Panc1 (cell line): ENCODE data around the gene PLD1. TPM values are rescaled to one million over a fixed set of nuclear protein-coding genes. Genes with fewer than 3 reads are reported as not detected.

ENCODE experiments used
- ATAC-seq: fragments of 200-7000 bp; cut with Tn5 transposase; 2 replicates; pipeline ENCODE4 v1.9.1; 2020; ENCODE audit warnings: mild to moderate bottlenecking, moderate library complexity
- BruUV-seq: library from RNA; stranded (reverse); fragments of 400-500 nt; replicated peaks from 2 replicates; lab custom pipeline; 2021; lab: Mats Ljungman, UMichigan
- CTCF ChIA-PET: fragments of 300-600 bp; sonication (Branson Sonifier 250); formaldehyde crosslinking; loops from one replicate; lab custom pipeline; 2022; ENCODE audit warnings: antibody characterized with exemption; lab: Charles Lee
- POLR2A ChIA-PET: fragments of 300-600 bp; sonication (Branson Sonifier 250); formaldehyde crosslinking; loops from one replicate; lab custom pipeline; 2022; ENCODE audit warnings: antibody characterized with exemption; lab: Charles Lee
- DNase-seq: peaks from one replicate; pipeline ENCODE4 v3.0.0-alpha.2; 2010; ENCODE audit warnings: low read depth, low spot score
- H3K27ac ChIP-seq: 2 replicates; pipeline ENCODE4 v1.5.1; 2011; ENCODE audit warnings: mild to moderate bottlenecking, low read length, inconsistent platforms
- H3K27me3 ChIP-seq: fragments of 200-500 bp; sonication (Bioruptor generic); 2 replicates; pipeline ENCODE4 v1.6.0; 2014; ENCODE audit warnings: low read length, inconsistent platforms; ENCODE audit not compliant: control insufficient read depth, insufficient read depth
- H3K36me3 ChIP-seq: fragments of 200-500 bp; sonication (Bioruptor generic); 2 replicates; pipeline ENCODE4 v1.5.1; 2014; ENCODE audit warnings: inconsistent platforms, mild to moderate bottlenecking, low read length, moderate library complexity; ENCODE audit not compliant: control insufficient read depth, insufficient read depth
- H3K4me1 ChIP-seq: 2 replicates; pipeline ENCODE4 v1.5.1; 2011; ENCODE audit warnings: inconsistent platforms, mild to moderate bottlenecking, low read length, moderate library complexity; ENCODE audit not compliant: control insufficient read depth, insufficient read depth
- H3K4me3 ChIP-seq, 2 experiments: 2 replicates each; pipeline ENCODE4 v1.5.1; 2011 to 2012; ENCODE audit warnings: low read depth in 2 of 2, low read length in 2 of 2, mild to moderate bottlenecking in 2 of 2, inconsistent platforms in 1 of 2, moderate library complexity in 1 of 2
- H3K9me3 ChIP-seq: fragments of 200-500 bp; sonication (Bioruptor generic); 2 replicates; pipeline ENCODE4 v1.5.1; 2014; ENCODE audit warnings: low read depth, mild to moderate bottlenecking, inconsistent platforms, low read length, moderate library complexity; ENCODE audit not compliant: control insufficient read depth, insufficient read depth
- POLR2AphosphoS5 ChIP-seq: IDR thresholded peaks from 2 replicates; pipeline ENCODE4 v1.6.1; 2012; ENCODE audit warnings: mild to moderate bottlenecking, low read depth, low read length, moderate library complexity
- SIN3A ChIP-seq: IDR thresholded peaks from 2 replicates; pipeline ENCODE4 v1.6.1; 2012; ENCODE audit warnings: low read depth, mild to moderate bottlenecking, low read length, moderate library complexity, borderline replicate concordance; ENCODE audit not compliant: insufficient read depth
- TCF7L2 ChIP-seq: IDR thresholded peaks from 2 replicates; pipeline ENCODE4 v1.6.1; 2011; ENCODE audit warnings: mild to moderate bottlenecking, low read depth, low read length, inconsistent platforms
- in situ Hi-C: cut with HindIII; loops from 2 replicates; pipeline ENCODE4 v1.10.0; 2016; ENCODE audit warnings: low sequenced_read_pairs, low pct_unique_long_range_greater_than_20kb
- intact Hi-C: fragments of 100-400 bp; cut with micrococcal nuclease; formaldehyde crosslinking; loops from one replicate; pipeline ENCODE4 v1.10.0; 2022; ENCODE audit not compliant: unreplicated experiment
- total RNA-seq: library from RNA; stranded (reverse); gene quantifications from one replicate; pipeline ENCODE4 v1.2.1, GENCODE V29; 2021; ENCODE audit not compliant: unreplicated experiment
- TF ChIP-seq, protein P1 (sequence below), 2 experiments: IDR thresholded peaks; 2 replicates each; pipeline ENCODE4 v1.6.1; 2011 to 2012; ENCODE audit warnings: low read depth in 2 of 2, control low read depth in 1 of 2, low read length in 1 of 2, mild to moderate bottlenecking in 1 of 2, moderate library complexity in 1 of 2; ENCODE audit not compliant: insufficient read depth in 1 of 2
- TF ChIP-seq, protein P2 (sequence below): fragments of 450-650 bp; IDR thresholded peaks from 2 replicates; pipeline ENCODE4 v1.5.1; 2017; ENCODE audit warnings: mild to moderate bottlenecking

The PLD1 gene
- total RNA-seq, 1 experiment from 2014 or later = 20.6 TPM

DNA sequence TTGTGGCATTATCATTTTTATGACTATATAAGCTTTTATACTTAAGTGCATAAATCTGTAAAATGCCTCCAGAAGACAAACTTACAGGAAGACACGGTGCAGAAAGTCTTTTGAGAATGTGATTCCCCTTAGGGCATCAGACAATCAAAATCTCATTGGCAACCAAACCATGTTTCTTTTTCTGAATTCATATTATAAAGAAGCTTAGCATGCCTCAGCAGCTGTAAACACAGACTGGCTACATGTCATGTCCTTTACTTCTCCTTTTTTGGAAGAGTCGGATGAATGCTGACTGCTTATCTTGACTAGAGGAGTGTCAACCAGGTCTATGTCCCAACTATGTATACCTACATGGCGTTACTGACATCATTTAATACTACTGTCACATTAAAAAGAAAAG, 150.1 kb downstream of the PLD1 start:
- H3K36me3 ChIP-seq = 0 out of 2 replicates have a peak, but pooled peaks cover 3% of the 10 kb centered on the region
- BruUV-seq = no TSS peak
- ChIA-PET POLR2A (interaction anchor here (1.0 kb wide), 1 partner anchor 13 kb away, joined by 3 read pairs; no protein-coding TSS in a partner anchor), CTCF (no interaction called here)
- TF ChIP-seq SIN3A = no peak
- TF ChIP-seq POLR2AphosphoS5 = no peak
- intact Hi-C loops = no loop called here
- no peak overlapping the region for H3K4me3 ChIP-seq
- DNase-seq (no peak), ATAC-seq (no peak)
- no peaks in the 10 kb centered on the region for H3K9me3 ChIP-seq
- no peak overlapping the region for H3K27ac ChIP-seq
- H3K27me3 ChIP-seq = no peaks in the 10 kb centered on the region
- no peaks in the 10 kb centered on the region for H3K4me1 ChIP-seq
- in situ Hi-C loops = no loop called here

DNA sequence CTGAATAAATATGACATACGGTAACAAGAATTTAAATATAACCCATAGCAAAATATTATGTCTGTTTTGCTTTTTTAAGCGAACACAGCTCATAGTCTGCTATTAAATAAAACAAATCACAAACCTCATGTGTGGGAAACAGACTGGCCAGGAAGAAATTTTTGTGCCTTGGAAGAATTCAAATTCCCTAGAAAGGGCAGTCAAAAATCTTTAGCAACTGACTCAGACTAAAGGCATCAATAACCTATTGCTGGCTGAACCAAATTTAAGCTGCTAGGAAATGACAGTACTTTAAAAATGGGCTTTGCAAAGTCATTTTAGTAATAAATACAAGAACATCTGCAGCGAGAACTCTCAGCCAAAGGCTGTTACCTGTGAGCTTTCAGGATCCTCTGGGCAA, 151.4 kb downstream of the PLD1 start:
- no peaks in the 10 kb centered on the region for H3K27me3 ChIP-seq
- no peak for DNase-seq
- H3K27ac ChIP-seq = no peak overlapping the region
- no peaks in the 10 kb centered on the region for H3K9me3 ChIP-seq
- no peaks in the 10 kb centered on the region for H3K4me1 ChIP-seq
- ChIA-PET POLR2A (no interaction called here), CTCF (no interaction called here)
- 0 out of 2 replicates have a peak, but pooled peaks cover 3% of the 10 kb centered on the region for H3K36me3 ChIP-seq
- intact Hi-C loops (no loop called here), in situ Hi-C loops (no loop called here)
- TF ChIP-seq POLR2AphosphoS5 (no peak), TCF7L2 (no peak), SIN3A (no peak)
- TF ChIP-seq, protein P1, sequence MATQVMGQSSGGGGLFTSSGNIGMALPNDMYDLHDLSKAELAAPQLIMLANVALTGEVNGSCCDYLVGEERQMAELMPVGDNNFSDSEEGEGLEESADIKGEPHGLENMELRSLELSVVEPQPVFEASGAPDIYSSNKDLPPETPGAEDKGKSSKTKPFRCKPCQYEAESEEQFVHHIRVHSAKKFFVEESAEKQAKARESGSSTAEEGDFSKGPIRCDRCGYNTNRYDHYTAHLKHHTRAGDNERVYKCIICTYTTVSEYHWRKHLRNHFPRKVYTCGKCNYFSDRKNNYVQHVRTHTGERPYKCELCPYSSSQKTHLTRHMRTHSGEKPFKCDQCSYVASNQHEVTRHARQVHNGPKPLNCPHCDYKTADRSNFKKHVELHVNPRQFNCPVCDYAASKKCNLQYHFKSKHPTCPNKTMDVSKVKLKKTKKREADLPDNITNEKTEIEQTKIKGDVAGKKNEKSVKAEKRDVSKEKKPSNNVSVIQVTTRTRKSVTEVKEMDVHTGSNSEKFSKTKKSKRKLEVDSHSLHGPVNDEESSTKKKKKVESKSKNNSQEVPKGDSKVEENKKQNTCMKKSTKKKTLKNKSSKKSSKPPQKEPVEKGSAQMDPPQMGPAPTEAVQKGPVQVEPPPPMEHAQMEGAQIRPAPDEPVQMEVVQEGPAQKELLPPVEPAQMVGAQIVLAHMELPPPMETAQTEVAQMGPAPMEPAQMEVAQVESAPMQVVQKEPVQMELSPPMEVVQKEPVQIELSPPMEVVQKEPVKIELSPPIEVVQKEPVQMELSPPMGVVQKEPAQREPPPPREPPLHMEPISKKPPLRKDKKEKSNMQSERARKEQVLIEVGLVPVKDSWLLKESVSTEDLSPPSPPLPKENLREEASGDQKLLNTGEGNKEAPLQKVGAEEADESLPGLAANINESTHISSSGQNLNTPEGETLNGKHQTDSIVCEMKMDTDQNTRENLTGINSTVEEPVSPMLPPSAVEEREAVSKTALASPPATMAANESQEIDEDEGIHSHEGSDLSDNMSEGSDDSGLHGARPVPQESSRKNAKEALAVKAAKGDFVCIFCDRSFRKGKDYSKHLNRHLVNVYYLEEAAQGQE (IDR thresholded peaks at IDR 0.05; ENCODE audit: insufficient read depth in 1 of 2, low read depth in 2 of 2, low read length in 1 of 2) = no peak
- TF ChIP-seq, protein P2, sequence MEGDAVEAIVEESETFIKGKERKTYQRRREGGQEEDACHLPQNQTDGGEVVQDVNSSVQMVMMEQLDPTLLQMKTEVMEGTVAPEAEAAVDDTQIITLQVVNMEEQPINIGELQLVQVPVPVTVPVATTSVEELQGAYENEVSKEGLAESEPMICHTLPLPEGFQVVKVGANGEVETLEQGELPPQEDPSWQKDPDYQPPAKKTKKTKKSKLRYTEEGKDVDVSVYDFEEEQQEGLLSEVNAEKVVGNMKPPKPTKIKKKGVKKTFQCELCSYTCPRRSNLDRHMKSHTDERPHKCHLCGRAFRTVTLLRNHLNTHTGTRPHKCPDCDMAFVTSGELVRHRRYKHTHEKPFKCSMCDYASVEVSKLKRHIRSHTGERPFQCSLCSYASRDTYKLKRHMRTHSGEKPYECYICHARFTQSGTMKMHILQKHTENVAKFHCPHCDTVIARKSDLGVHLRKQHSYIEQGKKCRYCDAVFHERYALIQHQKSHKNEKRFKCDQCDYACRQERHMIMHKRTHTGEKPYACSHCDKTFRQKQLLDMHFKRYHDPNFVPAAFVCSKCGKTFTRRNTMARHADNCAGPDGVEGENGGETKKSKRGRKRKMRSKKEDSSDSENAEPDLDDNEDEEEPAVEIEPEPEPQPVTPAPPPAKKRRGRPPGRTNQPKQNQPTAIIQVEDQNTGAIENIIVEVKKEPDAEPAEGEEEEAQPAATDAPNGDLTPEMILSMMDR = no peak
- no TSS peak for BruUV-seq
- no peak for ATAC-seq
- H3K4me3 ChIP-seq = no peak overlapping the region

DNA sequence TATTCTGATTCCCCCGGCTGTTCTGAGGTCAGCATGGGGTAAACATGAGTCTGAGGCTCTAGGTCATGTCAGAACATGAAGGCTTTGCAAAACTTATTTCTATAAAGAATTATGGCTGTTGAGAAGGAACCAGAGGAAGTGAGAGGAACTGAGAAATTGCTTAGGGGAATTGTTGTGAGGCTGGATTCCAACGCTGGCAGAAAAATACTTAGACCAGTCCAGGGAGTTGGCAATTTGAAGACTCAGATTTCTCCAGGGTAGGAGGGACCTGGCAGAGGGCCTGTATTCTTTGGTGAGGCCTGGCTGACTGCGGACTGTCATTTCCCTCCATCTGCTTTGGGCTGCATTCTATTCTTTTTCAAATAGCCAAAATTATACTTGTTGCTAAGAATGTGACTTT, 155.5 kb downstream of the PLD1 start:
- ATAC-seq = no peak
- H3K4me3 ChIP-seq = no peak overlapping the region
- TF ChIP-seq TCF7L2 = no peak
- TF ChIP-seq, protein P2 = no peak
- TF ChIP-seq POLR2AphosphoS5 = no peak
- TF ChIP-seq, protein P1 (IDR thresholded peaks at IDR 0.05; ENCODE audit: insufficient read depth in 1 of 2, low read depth in 2 of 2, low read length in 1 of 2) = no peak
- TF ChIP-seq SIN3A = no peak
- H3K9me3 ChIP-seq = no peaks in the 10 kb centered on the region
- ChIA-PET CTCF (no interaction called here), POLR2A (no interaction called here)
- no TSS peak for BruUV-seq
- in situ Hi-C loops = no loop called here
- intact Hi-C loops = no loop called here
- no peak for DNase-seq
- no peak overlapping the region for H3K27ac ChIP-seq
- H3K4me1 ChIP-seq = no peaks in the 10 kb centered on the region
- 0 out of 2 replicates have a peak, but pooled peaks cover 3% of the 10 kb centered on the region for H3K36me3 ChIP-seq
- H3K27me3 ChIP-seq = no peaks in the 10 kb centered on the region
